SK-N-SH (cell line): ENCODE measurements around the gene SYT13. TPM values are rescaled to one million over a fixed set of nuclear protein-coding genes. Genes with fewer than 3 reads are reported as not detected.

Experiments used
- CTCF ChIA-PET: fragments of 300-600, 350-600 bp; formaldehyde crosslinking; extraction: SDS; loops from one replicate; lab custom pipeline; 2021; lab: Yijun Ruan, JAX
- POLR2A ChIA-PET: fragments of 350-600 bp; sonication (Branson Sonifier 250); formaldehyde crosslinking; extraction: SDS; loops from one replicate; lab custom pipeline; 2020; ENCODE audit warnings: antibody characterized with exemption, inconsistent platforms; lab: Yijun Ruan, JAX
- DNase-seq: peaks from one replicate; pipeline ENCODE4 v3.0.0; 2012
- H2AFZ ChIP-seq: fragments of 200-600 bp; sonication (generic); 2 replicates; pipeline ENCODE4 v1.8.1; 2016; ENCODE audit warnings: antibody characterized with exemption, mild to moderate bottlenecking, low read depth
- H3F3A ChIP-seq: fragments of 200-600 bp; sonication (generic); replicated peaks from 2 replicates; pipeline ENCODE3; 2016; ENCODE audit warnings: antibody characterized with exemption, mild to moderate bottlenecking; ENCODE audit not compliant: insufficient read depth
- H3K27ac ChIP-seq, 2 experiments: fragments of 200-500 bp in 1 of 2; fragments of 200-600 bp in 1 of 2; sonication (Bioruptor generic) in 1 of 2; sonication (generic), shearing (Covaris generic) in 1 of 2; 2 replicates each; pipeline versions ENCODE4 v1.5.1 to v1.6.1; 2014 to 2016; ENCODE audit warnings: low read depth in 2 of 2, inconsistent platforms in 1 of 2, low read length in 1 of 2, mild to moderate bottlenecking in 1 of 2, mixed read lengths in 1 of 2
- H3K27me3 ChIP-seq: fragments of 200-600 bp; sonication (generic), shearing (Covaris generic); 2 replicates; pipeline ENCODE4 v1.6.1; 2016; ENCODE audit warnings: mixed run types; ENCODE audit not compliant: insufficient read depth
- H3K36me3 ChIP-seq, 2 experiments: fragments of 200-500 bp in 1 of 2; fragments of 200-600 bp in 1 of 2; sonication (Bioruptor generic) in 1 of 2; sonication (generic) in 1 of 2; replicated peaks in 1 of 2; 2 replicates each; pipeline versions ENCODE3 to v1.5.1; 2014 to 2016; ENCODE audit warnings: low read length in 1 of 2, mild to moderate bottlenecking in 1 of 2; ENCODE audit not compliant: insufficient read depth in 2 of 2, control insufficient read depth in 1 of 2
- H3K4me1 ChIP-seq, 2 experiments: fragments of 200-500 bp in 1 of 2; fragments of 200-600 bp in 1 of 2; sonication (Bioruptor generic) in 1 of 2; sonication (generic), shearing (Covaris generic) in 1 of 2; 2 replicates each; pipeline versions ENCODE4 v1.5.1 to v1.6.1; 2014 to 2016; ENCODE audit warnings: low read depth in 1 of 2, low read length in 1 of 2, mixed run types in 1 of 2; ENCODE audit not compliant: insufficient read depth in 2 of 2, control insufficient read depth in 1 of 2
- H3K4me2 ChIP-seq: fragments of 200-600 bp; sonication (generic), shearing (Covaris generic); 2 replicates; pipeline ENCODE4 v1.6.1; 2017; ENCODE audit warnings: mixed run types
- H3K4me3 ChIP-seq, 2 experiments: fragments of 200-500 bp in 1 of 2; fragments of 200-600 bp in 1 of 2; sonication (Bioruptor generic) in 1 of 2; sonication (generic), shearing (Covaris generic) in 1 of 2; 2 replicates each; pipeline versions ENCODE4 v1.5.1 to v1.8.1; 2014 to 2016; ENCODE audit warnings: low read depth in 2 of 2, inconsistent platforms in 1 of 2, low read length in 1 of 2, mild to moderate bottlenecking in 1 of 2, mixed read lengths in 1 of 2, moderate library complexity in 1 of 2
- H3K79me2 ChIP-seq: fragments of 200-600 bp; sonication (generic); 2 replicates; pipeline ENCODE4 v1.8.1; 2017; ENCODE audit warnings: mild to moderate bottlenecking; ENCODE audit not compliant: insufficient read depth
- H3K9ac ChIP-seq: fragments of 200-600 bp; sonication (generic); 2 replicates; pipeline ENCODE4 v1.6.1; 2017; ENCODE audit warnings: mixed run types
- H3K9me2 ChIP-seq: fragments of 200-600 bp; sonication (generic); 2 replicates; pipeline ENCODE4 v1.6.1; 2017; ENCODE audit warnings: mixed run types
- H3K9me3 ChIP-seq: fragments of 200-600 bp; sonication (generic); 2 replicates; pipeline ENCODE4 v1.6.1; 2017; ENCODE audit warnings: mixed run types, mild to moderate bottlenecking, moderate library complexity
- H4K20me1 ChIP-seq: fragments of 200-600 bp; sonication (generic); 2 replicates; pipeline ENCODE4 v1.6.1; 2017; ENCODE audit warnings: mild to moderate bottlenecking, mixed run types; ENCODE audit not compliant: insufficient read depth
- ELF1 ChIP-seq: IDR thresholded peaks from 2 replicates; pipeline ENCODE4 v1.4.0; 2012
- FOXJ3 ChIP-seq: sonication (generic); formaldehyde crosslinking; IDR thresholded peaks from 2 replicates; pipeline ENCODE4 v1.5.1; 2020; ENCODE audit warnings: mild to moderate bottlenecking, missing genetic modification reagents
- GATA2 ChIP-seq: sonication (generic); formaldehyde crosslinking; IDR thresholded peaks from 2 replicates; pipeline ENCODE4 v1.5.0; 2020; ENCODE audit warnings: mild to moderate bottlenecking, missing genetic modification reagents
- JUND ChIP-seq: IDR thresholded peaks from 2 replicates; pipeline ENCODE4 v1.4.0; 2012
- MEF2A ChIP-seq: IDR thresholded peaks from 2 replicates; pipeline ENCODE4 v1.4.0; 2012; ENCODE audit warnings: low read depth, borderline replicate concordance
- MXI1 ChIP-seq: IDR thresholded peaks from 2 replicates; pipeline ENCODE4 v1.6.1; 2012; ENCODE audit warnings: mild to moderate bottlenecking, low read depth, low read length, improper control_type of control experiment
- NFIC ChIP-seq: IDR thresholded peaks from 2 replicates; pipeline ENCODE4 v1.4.0; 2012; ENCODE audit warnings: borderline replicate concordance
- RAD21 ChIP-seq: IDR thresholded peaks from 2 replicates; pipeline ENCODE4 v1.6.1; 2012; ENCODE audit warnings: mild to moderate bottlenecking, low read length
- RCOR1 ChIP-seq: fragments of 150-350 bp; IDR thresholded peaks from 2 replicates; pipeline ENCODE4 v1.6.1; 2017; ENCODE audit warnings: antibody characterized with exemption, low read length
- RXRA ChIP-seq: IDR thresholded peaks from 2 replicates; pipeline ENCODE4 v1.4.0; 2012; ENCODE audit warnings: low read depth, mild to moderate bottlenecking, borderline replicate concordance
- TAF1 ChIP-seq: IDR thresholded peaks from 2 replicates; pipeline ENCODE4 v1.6.1; 2012; ENCODE audit warnings: low read depth, mild to moderate bottlenecking, low read length, moderate library complexity, borderline replicate concordance
- TCF12 ChIP-seq: IDR thresholded peaks from 2 replicates; pipeline ENCODE4 v1.4.0; 2012
- TEAD4 ChIP-seq: IDR thresholded peaks from 2 replicates; pipeline ENCODE4 v1.4.0; 2012; ENCODE audit warnings: mild to moderate bottlenecking, borderline replicate concordance; ENCODE audit not compliant: insufficient read depth
- USF2 ChIP-seq: fragments of 150-350 bp; IDR thresholded peaks from 2 replicates; pipeline ENCODE4 v1.6.1; 2017; ENCODE audit warnings: antibody characterized with exemption, low read length, low read depth, borderline replicate concordance
- YY1 ChIP-seq: IDR thresholded peaks from 2 replicates; pipeline ENCODE4 v1.4.0; 2012; ENCODE audit warnings: low read depth, mild to moderate bottlenecking
- ZBTB33 ChIP-seq: IDR thresholded peaks from 2 replicates; pipeline ENCODE4 v1.4.0; 2012; ENCODE audit warnings: low read depth, borderline replicate concordance
- WGBS: methylation state at CpG from one replicate; pipeline ENCODE4 v1.1.6; 2017; ENCODE audit warnings: low lambda C conversion rate; 5-methylcytosine and 5-hydroxymethylcytosine counted together
- polyA plus RNA-seq, 3 experiments: library from polyadenylated mRNA; depleted of rRNA; stranded (reverse); fragments of >200 nt; gene quantifications; 2 replicates each; pipeline ENCODE4 v1.2.3, GENCODE V29; 2012
- TF ChIP-seq, protein P1 (sequence below): fragments of 150-350 bp; IDR thresholded peaks from 2 replicates; pipeline ENCODE4 v1.6.1; 2016; ENCODE audit warnings: mild to moderate bottlenecking, low read depth, low read length
- TF ChIP-seq, protein P2 (sequence below): IDR thresholded peaks from 2 replicates; pipeline ENCODE4; 2012

The SYT13 gene
- polyA plus RNA-seq, 1 of the 3 experiments (the other 2 are of a cell fraction) = not detected

GRCh38 chr11:45205978-45206377 lies 80.2 kb downstream of the SYT13 start:
- H3K9me3 ChIP-seq = no peaks in the 10 kb centered on the region
- 56% methylated on average over 4 of the region's 7 CpGs for WGBS
- H3K4me3 ChIP-seq = no peak overlapping the region
- no peak overlapping the region for H3K4me2 ChIP-seq
- no peaks in the 10 kb centered on the region; a peak in 2 of 4 replicates for H3K4me1 ChIP-seq
- DNase-seq = no peak
- H3K27me3 ChIP-seq = no peaks in the 10 kb centered on the region
- CTCF ChIA-PET = interaction anchor here (1.2 to 1.8 kb wide), 3 partner anchors 11 to 96 kb away, joined by 4 to 5 read pairs (median 4); no protein-coding TSS in a partner anchor
- H2AFZ ChIP-seq = no peak overlapping the region
- H3F3A ChIP-seq = no peaks in the 10 kb centered on the region
- H3K36me3 ChIP-seq = peaks cover 0 to 4% of the 10 kb centered on the region in 2 experiments
- H3K9me2 ChIP-seq = no peaks in the 10 kb centered on the region
- TF ChIP-seq YY1 (no peak), TAF1 (no peak), RXRA (no peak), USF2 (no peak), MXI1 (no peak), MEF2A (no peak), FOXJ3 (CRISPR knock-in tag) (no peak), TEAD4 (no peak), GATA2 (no peak), TCF12 (no peak), NFIC (no peak), ZBTB33 (no peak), RAD21 (no peak), JUND (no peak), ELF1 (no peak), RCOR1 (no peak)
- TF ChIP-seq, protein P1, sequence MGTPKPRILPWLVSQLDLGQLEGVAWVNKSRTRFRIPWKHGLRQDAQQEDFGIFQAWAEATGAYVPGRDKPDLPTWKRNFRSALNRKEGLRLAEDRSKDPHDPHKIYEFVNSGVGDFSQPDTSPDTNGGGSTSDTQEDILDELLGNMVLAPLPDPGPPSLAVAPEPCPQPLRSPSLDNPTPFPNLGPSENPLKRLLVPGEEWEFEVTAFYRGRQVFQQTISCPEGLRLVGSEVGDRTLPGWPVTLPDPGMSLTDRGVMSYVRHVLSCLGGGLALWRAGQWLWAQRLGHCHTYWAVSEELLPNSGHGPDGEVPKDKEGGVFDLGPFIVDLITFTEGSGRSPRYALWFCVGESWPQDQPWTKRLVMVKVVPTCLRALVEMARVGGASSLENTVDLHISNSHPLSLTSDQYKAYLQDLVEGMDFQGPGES = no peak
- TF ChIP-seq, protein P2, sequence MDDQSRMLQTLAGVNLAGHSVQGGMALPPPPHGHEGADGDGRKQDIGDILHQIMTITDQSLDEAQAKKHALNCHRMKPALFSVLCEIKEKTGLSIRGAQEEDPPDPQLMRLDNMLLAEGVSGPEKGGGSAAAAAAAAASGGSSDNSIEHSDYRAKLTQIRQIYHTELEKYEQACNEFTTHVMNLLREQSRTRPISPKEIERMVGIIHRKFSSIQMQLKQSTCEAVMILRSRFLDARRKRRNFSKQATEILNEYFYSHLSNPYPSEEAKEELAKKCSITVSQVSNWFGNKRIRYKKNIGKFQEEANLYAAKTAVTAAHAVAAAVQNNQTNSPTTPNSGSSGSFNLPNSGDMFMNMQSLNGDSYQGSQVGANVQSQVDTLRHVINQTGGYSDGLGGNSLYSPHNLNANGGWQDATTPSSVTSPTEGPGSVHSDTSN = no peak
- H3K9ac ChIP-seq = no peak overlapping the region
- H3K79me2 ChIP-seq = no peaks in the 10 kb centered on the region
- H4K20me1 ChIP-seq = no peaks in the 10 kb centered on the region
- POLR2A ChIA-PET = no interaction called here
- H3K27ac ChIP-seq = no peak overlapping the region
